ENCODE data around the gene CNR1. TPM values are rescaled to one million over a fixed set of nuclear protein-coding genes. Genes with fewer than 3 reads are reported as not detected.

CNR1 gene
- total RNA-seq, 2 donors from 2014 or later: 11.1 to 21.7 TPM

GRCh38 chr6:88145298-88145963 is 20.7 kb downstream of the CNR1 start:
- DNase-seq (ENCODE audit: low spot score): no peak
- intact Hi-C loops (cut with DNase I): no loop called here

DNA sequence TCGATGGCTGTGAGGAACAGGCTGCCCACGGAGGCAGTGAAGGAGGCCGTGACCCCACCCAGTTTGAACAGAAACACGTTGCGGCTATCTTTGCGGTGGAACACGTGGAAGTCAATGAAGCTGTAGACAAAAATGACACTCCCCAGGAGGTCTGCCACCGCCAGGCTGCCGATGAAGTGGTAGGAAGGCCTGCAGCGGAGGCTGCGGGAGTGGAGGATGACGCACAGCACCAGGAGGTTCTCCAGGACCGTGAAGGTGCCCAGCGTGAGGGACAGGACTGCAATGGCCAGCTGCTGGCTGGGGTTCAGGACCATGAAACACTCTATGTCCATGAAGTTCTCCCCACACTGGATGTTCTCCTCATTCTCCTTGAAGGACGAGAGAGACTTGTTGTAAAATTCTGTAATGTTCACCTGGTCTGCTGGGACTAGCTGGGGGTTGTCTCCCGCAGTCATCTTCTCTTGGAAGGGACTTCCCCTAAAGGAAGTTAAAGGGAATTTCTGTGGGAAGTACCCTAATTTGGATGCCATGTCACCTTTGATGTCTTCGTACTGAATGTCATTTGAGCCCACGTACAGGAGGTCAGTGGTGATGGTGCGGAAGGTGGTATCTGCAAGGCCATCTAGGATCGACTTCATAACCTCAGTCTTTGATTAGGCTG is 21.4 kb downstream of the CNR1 start:
- no peak for DNase-seq (ENCODE audit: low spot score)
- intact Hi-C loops (cut with DNase I): no loop called here

GRCh38 chr6:88143421-88144157 is 22.6 kb downstream of the CNR1 start:
- intact Hi-C loops (cut with DNase I): no loop called here

GRCh38 chr6:88142297-88142668 is 23.9 kb downstream of the CNR1 start:
- intact Hi-C loops (cut with DNase I): no loop called here
- DNase-seq (ENCODE audit: low spot score): no peak

More at GRCh38 chr6:88143421-88144157, 22.6 kb downstream of the CNR1 start:
- DNase-seq (ENCODE audit: low spot score): no peak

GRCh38 chr6:88141561-88142296 is 24.4 kb downstream of the CNR1 start:
- no peak for DNase-seq (ENCODE audit: low spot score)
- intact Hi-C loops (cut with DNase I): no loop called here

DNA sequence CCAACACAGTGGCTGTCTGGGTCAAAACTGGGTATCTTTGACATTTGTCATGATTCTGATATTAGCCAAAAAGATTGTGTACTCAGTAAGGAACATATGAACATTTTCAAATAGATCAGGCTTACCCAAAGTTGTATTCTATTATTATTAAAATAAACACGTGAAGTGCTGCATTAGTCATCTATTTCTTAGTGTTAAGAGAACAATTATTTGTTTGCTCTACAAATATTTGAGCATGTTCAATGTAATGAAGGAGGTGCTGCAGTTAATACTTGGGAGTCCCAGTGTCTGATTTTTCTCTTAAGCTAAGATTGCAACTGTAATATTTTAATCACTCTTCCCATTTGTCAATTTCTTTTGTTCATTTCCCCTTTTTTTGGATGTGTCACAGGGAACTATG is 28.2 kb downstream of the CNR1 start:
- intact Hi-C loops (cut with DNase I): no loop called here
- DNase-seq (ENCODE audit: low spot score): no peak

DNA sequence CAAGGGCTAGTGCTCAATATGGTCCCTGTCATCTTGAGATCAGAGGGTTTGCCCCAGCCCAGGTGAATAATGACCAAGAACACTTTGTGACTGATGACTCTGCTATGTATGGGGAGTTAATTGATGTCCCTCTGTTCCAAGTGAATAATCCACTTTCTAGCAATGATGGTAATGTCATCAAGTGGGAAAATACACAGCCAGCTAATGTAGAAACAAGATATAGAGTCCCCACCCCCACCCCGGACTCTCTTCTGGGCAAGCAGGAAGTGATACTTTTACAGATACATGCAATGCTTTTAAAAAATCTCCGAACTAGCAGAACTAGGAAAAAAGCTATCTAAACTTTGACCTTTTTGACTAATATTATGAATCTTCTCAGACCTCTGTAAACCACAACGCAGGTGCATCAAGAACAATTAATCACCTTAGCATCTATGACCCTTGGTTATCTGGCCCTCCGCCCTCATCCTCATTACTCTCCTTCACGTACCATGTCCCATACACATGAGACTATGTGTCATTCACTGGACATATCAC is 30.5 kb downstream of the CNR1 start:
- intact Hi-C loops (cut with DNase I): no loop called here
- DNase-seq (ENCODE audit: low spot score): no peak

DNA sequence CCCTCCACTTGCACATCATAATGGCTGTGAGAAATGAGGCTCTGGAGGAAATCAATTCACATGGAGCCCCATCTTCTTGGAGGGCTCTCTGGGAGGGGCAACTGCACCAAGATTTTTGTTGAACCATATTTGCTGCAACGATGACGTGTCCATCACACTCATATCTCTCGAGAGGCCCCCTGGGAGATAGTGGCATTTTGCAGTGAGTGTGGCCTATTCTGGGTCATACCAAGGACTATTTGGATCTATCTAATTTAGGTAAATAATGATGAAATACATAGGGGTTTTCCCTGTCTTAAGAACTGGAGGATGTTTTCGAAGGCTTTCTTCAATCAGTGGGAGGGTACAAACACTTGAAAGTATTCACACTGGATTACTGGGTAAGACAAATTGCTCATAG is 31.6 kb downstream of the CNR1 start:
- no peak for DNase-seq (ENCODE audit: low spot score)
- intact Hi-C loops (cut with DNase I): no loop called here

- intact Hi-C loops (cut with DNase I): no loop called here
- no peak for DNase-seq (ENCODE audit: low spot score)
Measured at GRCh38 chr6:88133718-88134117, 32.4 kb downstream of the CNR1 start.

DNA sequence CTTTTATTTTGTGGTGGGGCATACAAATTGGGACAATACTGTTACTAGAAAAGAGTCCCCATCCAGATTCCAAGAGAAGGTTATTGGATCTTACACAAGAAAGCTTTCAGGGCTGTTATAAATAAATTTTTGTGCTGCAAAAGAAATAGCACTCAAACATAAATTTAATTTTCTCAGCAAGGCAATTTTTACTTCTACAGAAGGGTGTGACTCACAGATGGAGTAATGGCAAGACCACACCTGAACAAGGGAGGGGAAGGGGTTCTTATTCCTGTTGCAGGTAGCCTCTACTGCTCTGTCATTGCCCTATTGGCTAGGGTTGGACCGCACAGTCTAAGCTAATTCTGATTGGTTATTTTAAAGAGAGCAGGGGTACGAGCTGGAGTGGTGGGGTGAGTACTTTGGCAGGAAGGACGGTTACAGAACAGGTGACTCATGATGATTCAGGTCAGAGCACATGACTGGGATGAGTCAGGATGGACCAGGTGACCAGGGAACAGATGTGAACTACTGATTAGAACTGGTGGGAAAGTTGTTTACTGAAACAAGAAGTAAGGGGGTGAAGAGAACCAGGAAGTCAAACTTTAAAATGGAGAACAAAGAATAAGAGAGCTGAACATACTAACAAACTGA is 41.1 kb downstream of the CNR1 start:
- DNase-seq (ENCODE audit: low spot score): no peak
- intact Hi-C loops (cut with DNase I): no loop called here

DNA sequence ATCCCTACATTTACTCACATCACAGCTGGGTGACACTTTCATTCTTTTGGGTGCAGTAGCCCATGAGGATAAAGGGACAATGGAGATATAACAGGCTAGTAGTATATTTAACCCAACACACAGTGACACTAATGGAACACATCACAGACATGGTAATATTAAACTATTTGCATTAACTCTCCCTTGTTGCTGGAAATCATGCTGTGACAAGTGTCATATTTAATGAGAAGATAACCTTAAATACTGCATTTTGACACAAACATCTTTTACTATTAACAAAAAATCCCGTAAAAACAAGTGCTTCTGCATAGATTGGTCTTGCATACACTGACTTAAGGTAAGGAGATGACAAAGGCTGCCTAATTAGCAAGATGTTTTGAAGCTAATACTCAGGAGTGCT is 45.5 kb downstream of the CNR1 start:
- DNase-seq (ENCODE audit: low spot score): no peak
- intact Hi-C loops (cut with DNase I): no loop called here

DNA sequence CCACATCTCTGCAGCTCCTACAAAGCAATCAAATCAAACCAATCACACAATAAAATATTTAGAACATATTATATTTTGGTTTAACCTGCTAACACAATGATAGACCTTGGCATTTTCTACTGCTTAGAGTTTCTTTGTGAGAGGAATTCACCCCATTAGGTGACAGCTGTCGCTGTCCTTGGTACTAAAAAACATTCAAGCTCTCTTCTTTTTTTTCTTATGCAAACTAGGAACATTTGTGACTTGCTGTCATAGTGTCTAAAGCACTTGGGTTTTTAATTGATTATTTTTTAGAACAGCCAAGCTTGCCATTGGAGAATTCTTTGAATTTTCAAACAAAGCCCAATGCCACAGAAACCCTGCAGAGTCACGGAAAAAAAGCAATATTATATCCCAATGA is 46.4 kb downstream of the CNR1 start:
- intact Hi-C loops (cut with DNase I): no loop called here
- no peak for DNase-seq (ENCODE audit: low spot score)

- intact Hi-C loops (cut with DNase I): no loop called here
Measured at GRCh38 chr6:88116276-88116675, 49.9 kb downstream of the CNR1 start.

DNA sequence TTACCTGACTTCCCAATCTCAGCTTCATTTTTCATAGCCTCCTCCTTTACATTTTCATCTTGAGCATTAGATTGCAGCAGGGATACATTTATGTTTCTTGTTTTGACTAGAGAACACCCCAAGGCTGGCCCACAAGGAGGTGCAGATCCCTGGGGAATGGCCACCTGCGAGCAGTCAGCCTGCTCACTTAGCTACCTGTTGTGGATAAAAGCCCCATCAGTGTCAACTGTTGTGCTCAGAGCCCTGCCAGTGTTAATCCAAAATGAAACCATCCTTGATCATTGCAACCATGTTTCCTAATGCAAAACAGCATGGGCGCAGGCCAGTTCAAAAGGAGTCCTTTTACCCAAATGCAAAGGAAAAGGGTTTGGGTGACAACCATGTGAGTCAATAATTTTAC is 50.8 kb downstream of the CNR1 start:
- DNase-seq (ENCODE audit: low spot score): no peak

More at GRCh38 chr6:88116276-88116675, 49.9 kb downstream of the CNR1 start:
- DNase-seq (ENCODE audit: low spot score): no peak

DNA sequence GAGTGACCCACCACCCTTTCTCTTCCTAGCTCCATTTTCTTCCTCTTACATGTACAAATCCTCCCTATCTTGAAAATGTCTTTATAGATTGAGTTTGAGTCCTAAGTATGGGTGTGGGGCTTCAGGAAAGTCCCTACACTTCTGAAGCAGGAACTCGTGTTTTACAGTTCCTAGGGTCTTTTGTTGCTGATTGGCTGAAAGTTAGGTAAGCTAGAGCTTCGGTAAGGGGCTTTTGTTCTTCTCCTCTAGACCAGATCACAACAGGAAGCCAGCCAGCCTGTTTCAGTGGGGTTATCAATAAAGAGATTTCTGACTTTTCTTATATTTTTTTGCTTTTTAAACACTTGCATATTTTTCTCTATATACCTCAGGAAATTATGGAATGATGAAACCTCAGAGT is 51.3 kb downstream of the CNR1 start:
- intact Hi-C loops (cut with DNase I): no loop called here
- no peak for DNase-seq (ENCODE audit: low spot score)

More for the DNA sequence above, 50.8 kb downstream of the CNR1 start:
- intact Hi-C loops (cut with DNase I): no loop called here

DNA sequence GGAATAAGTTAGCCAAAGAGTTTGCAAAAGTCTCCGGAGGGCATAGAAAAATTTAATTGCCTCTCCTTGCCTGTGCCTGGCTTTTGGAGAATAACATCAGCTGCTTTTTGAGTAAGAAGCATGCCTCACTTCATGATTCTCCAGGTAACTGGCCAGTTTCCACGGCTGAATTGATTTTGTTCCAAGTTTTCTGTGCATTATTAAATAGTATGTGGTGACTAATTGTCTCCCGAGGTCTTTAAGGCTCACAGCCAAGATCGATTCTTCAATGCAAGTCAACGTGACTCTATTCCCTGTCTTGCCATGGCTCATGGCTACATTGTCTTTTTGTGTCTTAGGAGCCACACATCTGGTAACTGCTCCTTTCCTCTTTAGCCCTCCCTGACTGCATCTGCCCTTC is 54.2 kb downstream of the CNR1 start:
- intact Hi-C loops (cut with DNase I): no loop called here
- no peak for DNase-seq (ENCODE audit: low spot score)

DNA sequence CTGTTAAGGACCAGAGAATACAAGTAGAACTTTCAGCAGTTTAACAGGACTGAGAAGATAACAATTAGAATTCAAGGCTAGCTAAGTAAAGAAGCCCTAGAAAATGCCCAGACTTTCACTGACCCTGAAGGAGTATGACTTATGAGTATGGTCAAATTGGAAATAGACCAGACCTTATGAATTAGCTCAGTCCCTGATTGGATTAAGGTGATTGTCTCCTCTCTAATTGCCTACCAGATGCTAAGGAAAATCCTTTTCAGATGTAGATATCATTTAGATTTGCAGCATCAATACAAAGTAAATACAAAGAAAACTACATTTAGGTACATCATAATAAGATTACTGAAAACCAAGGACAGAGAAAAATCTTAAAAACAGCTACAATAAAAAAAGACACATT is 58.9 kb downstream of the CNR1 start:
- intact Hi-C loops (cut with DNase I): no loop called here
- no peak for DNase-seq (ENCODE audit: low spot score)

GRCh38 chr6:88105741-88106340 is 60.3 kb downstream of the CNR1 start:
- DNase-seq (ENCODE audit: low spot score): no peak
- intact Hi-C loops (cut with DNase I): no loop called here
